Activated CD8-positive, alpha-beta memory T cell treated with anti-CD3 and anti-CD28 coated beads for 1 hour (primary cell): Measurements from ENCODE around the gene SLC25A41.
"Not testable (repeated sequence)": the region's sequence is repeated elsewhere in the genome, so short reads cannot be mapped to it uniquely, and the experiment has no call there.

Source experiments
- DNase-seq, 2 donors: peaks; one replicate each; pipeline ENCODE4 v3.0.0-alpha.2; 2020; ENCODE audit warnings: low read depth in 1 of 2; ENCODE audit errors: extremely low read depth in 1 of 2

SLC25A41 gene

GRCh38 chr19:6412447-6413091 lies 21.0 kb downstream of the SLC25A41 start:
- peak in 1 of 2 donors; percentile 38 for DNase-seq

- no peak for DNase-seq
Observed at GRCh38 chr19:6412061-6412446, 21.5 kb downstream of the SLC25A41 start.

- DNase-seq = no peak
Observed at GRCh38 chr19:6409346-6409745, 24.2 kb downstream of the SLC25A41 start.

- no peak for DNase-seq
Observed at GRCh38 chr19:6406401-6406800, 27.2 kb downstream of the SLC25A41 start.

GRCh38 chr19:6402837-6403608 lies 30.5 kb downstream of the SLC25A41 start:
- no peak for DNase-seq

GRCh38 chr19:6402058-6402457 lies 31.5 kb downstream of the SLC25A41 start:
- no peak for DNase-seq

- not testable (repeated sequence) for DNase-seq
Observed at GRCh38 chr19:6400062-6400944, 33.3 kb downstream of the SLC25A41 start.

GRCh38 chr19:6396305-6396704 lies 37.3 kb downstream of the SLC25A41 start:
- DNase-seq = no peak

- DNase-seq = no peak
Observed at GRCh38 chr19:6394831-6395230, 38.7 kb downstream of the SLC25A41 start.

GRCh38 chr19:6393983-6394412 lies 39.6 kb downstream of the SLC25A41 start:
- DNase-seq = peak in 1 of 2 donors; percentile 57

- DNase-seq = peak; percentile 88 to 97
Observed at GRCh38 chr19:6393074-6393982, 40.2 kb downstream of the SLC25A41 start, which contains the start of gene GTF2F1. GTF2F1 (minus strand) TSS chr19:6393164; CDS start chr19:6392995, 169 bp downstream.

- DNase-seq = no peak
Observed at GRCh38 chr19:6392221-6393073, 41.1 kb downstream of the SLC25A41 start.

- no peak for DNase-seq
Observed at GRCh38 chr19:6387372-6387771, 46.2 kb downstream of the SLC25A41 start.

GRCh38 chr19:6384381-6384780 lies 49.2 kb downstream of the SLC25A41 start:
- DNase-seq = no peak

- DNase-seq = no peak
Observed at GRCh38 chr19:6383188-6383587, 50.4 kb downstream of the SLC25A41 start.

GRCh38 chr19:6381030-6381750 lies 52.4 kb downstream of the SLC25A41 start:
- DNase-seq = no peak

- DNase-seq = no peak
Observed at GRCh38 chr19:6379744-6380143, 53.8 kb downstream of the SLC25A41 start.

- DNase-seq = no peak
Observed at GRCh38 chr19:6378486-6378885, 55.1 kb downstream of the SLC25A41 start.

- no peak for DNase-seq
Observed at GRCh38 chr19:6378041-6378440, 55.5 kb downstream of the SLC25A41 start.
